GM21717 (cell line): ENCODE data around the gene USP5.

Source experiments
- ATAC-seq: cut with Tn5 transposase; IDR thresholded peaks from one replicate; pipeline ENCODE4 v1.9.1; 2021; ENCODE audit warnings: mild to moderate bottlenecking, moderate library complexity; ENCODE audit not compliant: unreplicated experiment

USP5 gene

DNA sequence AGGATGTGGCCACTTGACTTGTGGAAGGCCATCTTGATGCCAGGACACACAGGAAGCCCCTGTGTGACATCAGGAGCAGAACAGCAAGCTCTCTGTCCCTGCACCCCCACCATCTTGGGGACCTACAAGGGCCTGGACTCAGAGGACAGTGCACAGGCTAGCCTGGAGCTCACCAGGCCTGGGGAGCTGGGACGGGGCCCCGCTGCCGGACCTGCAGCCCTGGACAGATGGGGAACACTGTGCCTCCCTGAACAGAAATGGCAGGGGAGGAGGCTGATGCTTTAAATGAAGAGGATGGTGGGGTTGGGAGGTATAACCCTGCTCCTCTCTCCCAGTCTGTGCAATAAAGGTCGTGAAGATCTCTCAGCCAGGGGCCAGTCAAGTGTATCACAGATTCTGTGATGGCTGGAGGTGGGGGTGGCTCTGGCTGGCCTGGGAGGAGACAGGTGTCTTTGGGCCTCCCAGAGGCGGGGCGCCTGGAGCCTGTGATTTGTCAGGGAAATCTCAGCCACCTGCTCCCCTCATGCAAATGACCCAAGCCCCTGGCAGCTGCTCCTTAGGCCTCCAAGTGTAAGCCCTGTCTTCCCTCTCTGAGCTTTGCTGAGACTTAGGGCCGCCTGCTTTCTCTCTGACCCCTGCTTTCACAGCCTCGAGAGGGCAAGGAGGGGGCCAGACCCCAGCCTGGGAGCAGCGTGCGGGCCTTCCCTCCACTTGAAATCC lies 12.3 kb upstream of the USP5 start:
- peak; percentile 70 for ATAC-seq

DNA sequence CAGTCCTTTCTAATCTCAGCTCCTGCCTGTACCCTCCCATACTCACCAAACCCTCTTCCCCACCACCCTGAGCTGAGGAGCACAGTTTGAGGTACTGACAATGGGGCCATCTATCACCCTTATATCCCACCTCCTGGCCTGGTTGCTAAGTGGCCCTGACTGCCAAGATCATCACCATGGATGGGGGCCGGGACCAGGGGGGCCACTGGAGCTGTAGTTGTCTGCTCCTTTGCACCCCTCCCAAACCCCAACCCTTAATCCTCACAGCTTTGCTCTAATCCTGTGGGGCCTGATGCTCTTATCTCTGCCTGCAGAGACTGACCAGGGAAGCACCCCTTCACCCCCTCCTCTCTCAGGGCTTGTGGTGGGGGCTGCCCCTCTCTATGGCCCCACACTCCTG lies 11.6 kb upstream of the USP5 start:
- ATAC-seq, result no peak

DNA sequence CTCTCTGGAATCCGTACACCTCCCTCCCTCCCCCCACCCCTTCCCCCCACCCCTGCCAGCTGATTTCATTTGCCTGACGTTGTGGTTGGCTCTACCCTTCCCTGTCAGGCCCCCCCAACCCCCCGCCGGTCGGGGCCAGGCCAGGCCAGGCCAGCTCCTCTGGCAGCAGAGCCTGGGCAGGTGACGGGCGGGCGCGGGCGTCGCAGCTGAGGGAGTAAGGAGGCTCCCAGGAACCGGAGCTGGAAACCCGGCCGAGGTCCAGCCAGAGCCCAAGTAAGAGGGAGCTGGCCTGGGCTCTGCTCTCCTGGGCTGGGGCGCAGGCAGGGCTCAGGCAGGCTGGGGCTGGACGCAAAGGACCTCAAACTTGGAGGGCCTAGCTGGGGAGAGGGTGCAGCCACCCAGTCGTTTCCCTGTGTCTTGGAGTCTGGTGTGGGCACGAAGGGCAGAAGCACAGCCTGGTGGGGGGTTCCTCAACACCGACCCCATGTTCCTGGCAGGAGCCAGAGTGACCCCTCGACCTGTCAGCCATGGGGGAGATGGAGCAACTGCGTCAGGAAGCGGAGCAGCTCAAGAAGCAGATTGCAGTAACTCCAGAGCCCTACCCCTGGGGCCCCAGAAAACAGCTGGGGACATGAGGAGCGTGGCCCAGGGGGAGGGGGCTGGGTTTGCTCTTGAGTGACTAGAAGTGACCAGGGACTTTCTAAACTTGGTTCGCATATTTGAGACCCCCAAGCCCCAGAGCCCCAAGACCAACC lies 11.0 kb upstream of the USP5 start, which contains the start of gene GNB3:
TSS of gene GNB3 (plus strand) at position 165 of the 755 bp plus-strand sequence. CDS start at position 528, 363 bp downstream.
- ATAC-seq, result no peak

DNA sequence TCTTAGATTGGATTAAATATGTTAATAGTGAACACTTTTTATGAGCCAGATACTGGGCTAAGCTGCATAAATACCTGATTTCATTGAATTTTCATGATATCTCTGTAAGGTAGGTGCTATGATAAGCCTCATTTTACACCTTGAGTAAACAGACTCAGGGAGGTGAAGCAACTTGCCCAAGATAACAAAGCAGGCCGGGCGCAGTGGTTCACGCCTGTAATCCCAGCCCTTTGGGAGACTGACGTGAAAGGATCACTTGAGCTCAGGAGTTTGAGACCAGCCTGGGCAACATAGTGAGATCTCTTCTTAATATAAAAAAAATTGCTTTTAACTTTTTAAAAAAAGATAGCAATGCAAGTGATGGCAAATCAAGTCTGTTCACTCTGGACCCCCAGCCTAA lies 9.9 kb upstream of the USP5 start:
- no peak for ATAC-seq

DNA sequence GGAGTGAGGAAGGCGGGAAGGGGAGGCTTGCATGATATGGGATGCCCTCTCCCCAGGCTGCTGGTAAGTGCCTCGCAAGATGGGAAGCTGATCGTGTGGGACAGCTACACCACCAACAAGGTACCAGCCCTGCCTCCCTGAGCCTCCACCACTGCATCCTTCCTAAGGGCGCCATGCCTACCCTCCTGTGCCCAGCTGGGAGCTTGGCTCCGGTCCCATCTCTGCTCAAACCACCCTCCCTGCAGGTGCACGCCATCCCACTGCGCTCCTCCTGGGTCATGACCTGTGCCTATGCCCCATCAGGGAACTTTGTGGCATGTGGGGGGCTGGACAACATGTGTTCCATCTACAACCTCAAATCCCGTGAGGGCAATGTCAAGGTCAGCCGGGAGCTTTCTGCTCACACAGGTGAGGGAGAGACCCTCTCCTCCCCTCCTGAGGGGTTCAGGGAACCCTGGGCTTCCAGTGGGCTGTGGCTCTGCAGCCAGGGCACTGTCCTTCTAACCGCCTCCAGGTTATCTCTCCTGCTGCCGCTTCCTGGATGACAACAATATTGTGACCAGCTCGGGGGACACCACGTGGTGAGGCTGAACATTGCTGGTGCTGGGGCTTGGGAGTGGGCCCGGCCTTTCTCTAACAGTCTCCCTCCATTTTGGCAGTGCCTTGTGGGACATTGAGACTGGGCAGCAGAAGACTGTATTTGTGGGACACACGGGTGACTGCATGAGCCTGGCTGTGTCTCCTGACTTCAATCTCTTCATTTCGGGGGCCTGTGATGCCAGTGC lies 8.6 kb upstream of the USP5 start:
- no peak for ATAC-seq

DNA sequence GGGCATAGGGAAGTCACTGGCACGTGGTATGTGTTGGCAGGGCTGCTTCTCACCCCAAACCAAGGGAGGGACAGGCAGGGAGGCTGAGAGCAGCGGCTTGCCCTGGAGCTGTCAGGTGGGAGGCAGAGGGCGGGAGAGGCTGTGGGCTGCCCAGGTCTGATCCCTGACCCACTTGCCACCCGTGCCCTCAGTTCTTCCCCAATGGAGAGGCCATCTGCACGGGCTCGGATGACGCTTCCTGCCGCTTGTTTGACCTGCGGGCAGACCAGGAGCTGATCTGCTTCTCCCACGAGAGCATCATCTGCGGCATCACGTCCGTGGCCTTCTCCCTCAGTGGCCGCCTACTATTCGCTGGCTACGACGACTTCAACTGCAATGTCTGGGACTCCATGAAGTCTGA lies 6.6 kb upstream of the USP5 start:
- ATAC-seq, result no peak

DNA sequence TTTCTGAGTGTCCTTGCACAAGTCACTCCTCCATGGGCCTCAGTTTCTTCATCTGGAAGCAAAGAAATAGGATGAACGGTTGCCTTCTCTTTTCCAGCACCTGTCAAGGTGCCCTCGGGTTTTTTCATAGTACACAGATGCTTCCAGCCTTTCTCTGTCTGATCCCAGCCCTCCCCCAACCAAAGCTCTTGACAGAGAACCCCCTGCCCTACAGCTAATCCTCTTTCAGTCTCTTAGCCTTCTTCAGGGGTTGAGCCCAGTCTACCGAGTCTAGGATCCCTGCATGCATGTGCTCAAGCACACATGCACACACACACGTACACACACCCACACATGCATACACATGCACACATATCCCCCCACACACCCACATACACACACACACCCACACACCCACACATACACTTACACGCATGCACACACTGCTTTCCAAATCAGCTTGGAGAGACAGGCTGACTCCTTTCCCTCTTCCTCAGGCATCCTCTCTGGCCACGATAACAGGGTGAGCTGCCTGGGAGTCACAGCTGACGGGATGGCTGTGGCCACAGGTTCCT lies 5.6 kb upstream of the USP5 start:
- ATAC-seq, result no peak

DNA sequence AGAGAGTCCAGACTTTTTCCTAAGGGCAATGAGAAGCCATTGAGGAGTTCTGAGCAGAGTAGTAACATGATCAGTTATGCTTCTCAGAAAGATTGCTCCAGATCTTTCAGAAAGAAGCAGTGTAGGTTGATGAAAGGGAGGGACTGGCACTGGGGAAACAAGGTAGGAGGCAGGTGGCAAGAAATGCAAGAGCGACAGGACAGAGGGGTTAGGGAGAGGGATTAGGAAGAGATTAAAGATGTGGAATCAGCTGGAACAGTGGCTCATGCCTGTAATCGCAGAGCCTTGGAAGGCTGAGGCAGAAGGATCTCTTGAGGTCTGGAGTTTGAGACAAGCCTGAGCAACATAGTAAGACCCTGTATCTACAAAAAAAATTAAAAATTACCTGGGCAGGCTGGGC lies 4.3 kb upstream of the USP5 start:
- no peak for ATAC-seq

DNA sequence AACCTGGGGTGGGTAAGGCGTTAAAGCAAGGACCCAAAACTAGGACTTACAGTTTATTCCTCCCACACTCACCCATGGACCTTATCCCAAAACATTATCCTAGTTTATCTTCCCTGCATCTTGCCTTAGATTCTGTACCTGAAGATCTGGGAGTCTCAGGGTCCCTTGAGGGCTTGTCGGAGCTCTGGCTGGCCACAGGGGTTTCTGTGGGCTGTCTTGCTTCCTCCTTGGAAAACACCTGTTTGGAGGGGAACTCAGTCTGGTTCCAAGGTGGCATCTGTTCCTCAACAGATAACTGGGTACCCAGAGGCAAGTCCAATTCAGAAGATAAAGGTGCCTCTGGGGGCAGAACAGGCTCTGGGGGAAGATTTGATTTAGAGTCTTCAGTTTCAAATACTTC lies 2.5 kb upstream of the USP5 start:
- no peak for ATAC-seq

DNA sequence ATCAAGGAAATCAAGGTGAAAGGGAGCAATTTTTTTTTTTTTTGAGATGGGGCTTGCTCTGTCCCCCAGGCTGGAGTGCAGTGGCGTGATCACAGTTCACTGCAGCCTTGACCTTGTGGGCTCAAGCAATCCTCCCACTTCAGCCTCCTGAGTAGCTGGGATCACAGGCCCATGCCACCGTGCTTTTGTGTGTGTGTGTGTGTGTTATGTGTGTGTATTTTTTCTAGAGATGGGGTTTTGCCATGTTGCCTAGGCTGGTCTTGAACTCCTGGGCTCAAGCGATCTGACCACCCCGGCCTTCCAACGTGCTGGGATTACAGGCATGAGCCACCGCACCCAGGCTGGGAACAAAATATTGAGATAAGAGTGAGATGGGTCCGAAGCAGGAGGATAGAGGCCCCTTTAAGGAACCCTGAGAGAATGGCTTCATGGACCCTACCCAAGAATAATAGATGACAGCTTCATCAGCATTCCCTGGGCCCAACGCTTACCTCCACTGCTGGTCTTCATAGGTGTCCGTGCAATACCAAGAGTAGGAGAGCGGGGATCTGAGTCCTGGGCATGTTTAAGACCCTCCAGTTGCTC lies 1.9 kb upstream of the USP5 start:
- no peak for ATAC-seq

DNA sequence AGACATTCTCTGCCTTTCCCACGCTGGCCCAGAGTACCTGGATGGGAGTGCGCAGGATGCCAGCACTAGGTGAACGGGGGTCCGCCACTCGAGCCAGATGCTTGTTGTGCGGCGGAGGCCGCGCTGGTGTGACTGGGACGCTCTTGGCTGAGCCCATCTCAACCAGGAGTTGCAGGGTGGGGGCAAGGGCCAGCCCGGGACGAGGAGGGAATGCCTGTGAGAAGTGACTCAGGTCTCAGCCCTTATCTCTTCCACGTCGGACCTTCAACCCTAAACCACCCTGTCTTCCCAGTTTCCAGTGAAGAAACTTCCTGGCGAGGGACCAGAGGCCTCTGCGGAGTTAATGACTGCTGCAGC lies 1.2 kb upstream of the USP5 start:
- no peak for ATAC-seq

DNA sequence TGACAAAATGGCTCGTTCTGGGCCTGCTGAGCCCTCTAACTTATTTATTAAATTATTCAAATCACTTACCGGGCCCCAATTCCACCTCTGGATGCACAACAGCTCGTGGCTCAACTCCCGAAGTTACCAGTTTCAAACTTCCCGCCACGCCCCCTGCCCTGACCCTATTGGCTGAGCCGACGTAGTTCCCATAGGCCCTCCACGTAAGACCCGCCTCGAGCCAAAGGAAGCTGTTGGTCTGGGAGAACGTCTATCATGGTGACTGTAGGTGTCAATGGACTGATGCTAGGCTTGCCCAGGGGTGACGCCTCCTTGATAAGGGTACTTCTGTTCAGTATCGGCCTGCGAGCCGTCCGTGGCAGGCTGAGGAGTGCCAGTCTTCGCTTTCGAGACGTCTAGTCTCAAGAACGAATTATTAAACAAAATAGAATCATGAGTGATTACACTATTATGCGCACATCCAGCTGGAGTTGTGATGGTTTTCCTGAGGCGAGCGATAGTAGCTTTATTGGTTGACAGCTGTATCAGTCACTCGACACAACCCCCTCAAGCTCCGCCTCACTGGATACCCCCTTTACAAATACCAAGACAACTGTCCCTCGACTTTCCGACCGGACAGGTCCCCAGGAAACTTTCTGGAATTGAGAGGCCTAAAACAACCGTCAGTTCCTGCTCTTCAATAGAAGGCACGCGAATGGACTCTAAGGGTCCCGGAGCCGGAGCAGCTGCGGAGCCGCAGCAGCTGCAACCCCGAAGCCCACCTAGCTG lies 613 bp upstream of the USP5 start, which contains the start of gene CDCA3:
TSS of gene CDCA3 (minus strand) at position 134 of the 768 bp plus-strand sequence. CDS start 334 bp downstream, outside the sequence.
- peak; percentile 49 for ATAC-seq

DNA sequence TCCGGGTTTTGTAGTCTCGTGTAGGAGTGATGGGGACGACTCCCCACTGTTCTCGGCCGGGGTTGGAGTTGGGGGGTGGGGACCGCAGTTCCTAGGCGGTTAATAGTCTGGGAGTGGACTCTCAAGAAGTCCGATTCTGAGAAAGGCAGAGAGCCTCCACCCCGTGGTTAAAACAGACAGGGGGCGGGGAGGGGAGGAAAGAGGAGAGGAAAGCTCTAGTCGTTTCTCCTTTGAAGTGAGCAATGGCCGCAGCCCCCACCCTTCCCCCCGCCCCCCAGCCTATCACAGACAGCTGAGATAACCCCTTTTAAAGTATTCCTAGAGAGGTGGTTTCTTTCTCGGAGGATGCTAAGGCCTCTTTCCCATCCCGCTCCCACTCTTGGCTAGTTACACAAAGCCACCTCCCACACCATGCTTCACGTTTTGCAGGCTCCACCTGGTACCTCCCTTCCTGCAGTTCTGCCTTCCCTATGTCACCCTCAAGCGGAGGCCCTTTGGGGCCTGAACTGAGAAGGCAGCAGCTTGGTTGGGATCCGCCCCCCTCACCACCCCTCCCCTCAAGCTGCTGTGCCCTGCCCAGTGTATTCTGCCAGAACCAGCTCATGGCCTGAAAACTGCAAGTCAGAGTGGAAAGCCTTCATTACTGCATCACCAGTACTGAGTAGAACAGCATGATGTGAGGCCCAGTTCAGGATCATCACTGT lies 853 bp downstream of the USP5 start:
- no peak for ATAC-seq

DNA sequence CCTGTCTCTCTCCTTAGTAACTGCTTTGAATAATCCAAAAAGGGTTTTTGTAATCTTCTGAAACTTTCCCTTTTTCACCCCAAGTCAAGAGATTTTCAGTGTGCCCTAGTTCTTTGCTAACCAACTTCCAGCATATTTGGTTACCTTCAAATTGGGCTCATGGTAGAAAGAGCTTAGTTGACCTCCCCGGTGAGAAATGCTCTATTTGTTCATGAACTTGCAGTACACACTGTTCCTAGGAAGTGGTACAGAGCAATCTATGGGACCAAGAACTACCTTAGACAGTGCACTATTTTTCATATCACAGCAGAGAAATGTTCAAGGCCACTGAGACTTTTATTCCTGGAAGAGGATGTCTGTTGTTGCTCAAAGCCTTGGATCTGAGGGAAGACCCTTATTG lies 1.7 kb downstream of the USP5 start:
- ATAC-seq, result no peak

DNA sequence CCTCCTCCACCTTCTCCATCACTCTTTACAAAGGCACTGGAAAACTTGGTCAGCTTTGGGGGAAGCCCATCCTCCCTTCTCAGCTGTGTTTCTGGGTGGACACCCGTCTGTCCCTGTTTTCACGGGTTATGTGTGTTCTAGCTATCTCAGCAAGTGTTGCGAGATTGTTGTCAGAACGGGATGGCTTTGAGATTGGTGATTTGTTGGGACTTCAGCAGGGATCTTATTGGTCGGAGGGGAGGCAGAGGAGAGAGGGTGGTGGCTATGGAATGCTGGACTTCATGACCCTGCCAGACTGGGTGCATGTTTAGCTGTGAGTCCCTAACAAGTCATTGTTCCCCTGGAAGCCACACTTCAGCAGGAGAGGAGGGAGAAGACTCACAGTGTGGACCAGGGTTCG lies 2.1 kb downstream of the USP5 start:
- no peak for ATAC-seq

DNA sequence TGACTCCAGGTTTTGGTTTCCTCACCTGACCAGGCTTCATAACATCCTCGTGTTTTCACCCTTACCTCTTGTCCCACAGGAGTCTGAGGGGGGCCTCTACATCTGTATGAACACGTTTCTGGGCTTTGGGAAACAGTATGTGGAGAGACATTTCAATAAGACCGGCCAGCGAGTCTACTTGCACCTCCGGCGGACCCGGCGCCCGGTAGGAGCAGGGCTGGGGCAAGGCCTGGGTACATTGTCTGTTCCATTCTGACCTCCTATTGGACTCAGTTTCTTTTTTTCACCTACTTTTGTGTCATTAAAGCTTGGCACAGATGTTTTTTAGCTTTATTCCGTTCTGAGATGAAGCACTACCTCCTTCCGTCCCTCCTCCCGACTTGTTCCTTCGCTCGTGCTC lies 3.4 kb downstream of the USP5 start:
- ATAC-seq, result no peak

DNA sequence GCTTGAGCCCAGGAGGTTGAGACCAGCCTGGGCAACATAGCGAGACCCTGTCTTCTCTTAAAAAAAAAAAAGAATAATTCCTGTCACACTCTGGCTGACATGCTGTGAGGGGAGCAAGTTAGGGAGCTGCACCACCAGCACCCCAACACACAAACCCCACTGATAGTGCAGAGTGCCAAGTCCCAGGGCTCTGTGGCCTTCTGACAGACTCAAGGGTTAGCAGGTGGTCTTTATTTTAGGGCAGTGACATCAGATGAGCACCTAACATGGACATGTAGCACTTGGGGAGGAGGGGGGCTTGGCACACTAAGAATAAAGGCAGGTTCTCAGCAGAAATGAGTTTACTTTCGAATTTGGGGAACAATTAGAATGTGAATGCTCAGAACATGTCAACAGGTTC lies 6.8 kb downstream of the USP5 start:
- no peak for ATAC-seq

DNA sequence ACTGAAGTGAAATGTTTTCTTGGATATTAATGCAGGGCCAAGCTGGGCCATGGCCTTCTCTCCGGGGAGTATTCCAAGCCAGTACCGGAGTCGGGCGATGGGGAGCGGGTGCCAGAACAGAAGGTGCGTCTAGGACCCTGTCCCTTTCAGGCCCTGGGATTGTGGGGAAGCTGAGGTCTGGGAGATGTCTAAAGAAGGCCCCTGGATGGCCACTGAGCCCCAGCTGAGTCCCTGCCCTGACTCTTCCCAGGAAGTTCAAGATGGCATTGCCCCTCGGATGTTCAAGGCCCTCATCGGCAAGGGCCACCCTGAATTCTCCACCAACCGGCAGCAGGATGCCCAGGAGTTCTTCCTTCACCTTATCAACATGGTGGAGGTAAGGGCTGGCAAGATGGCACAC lies 8.2 kb downstream of the USP5 start:
- no peak for ATAC-seq

DNA sequence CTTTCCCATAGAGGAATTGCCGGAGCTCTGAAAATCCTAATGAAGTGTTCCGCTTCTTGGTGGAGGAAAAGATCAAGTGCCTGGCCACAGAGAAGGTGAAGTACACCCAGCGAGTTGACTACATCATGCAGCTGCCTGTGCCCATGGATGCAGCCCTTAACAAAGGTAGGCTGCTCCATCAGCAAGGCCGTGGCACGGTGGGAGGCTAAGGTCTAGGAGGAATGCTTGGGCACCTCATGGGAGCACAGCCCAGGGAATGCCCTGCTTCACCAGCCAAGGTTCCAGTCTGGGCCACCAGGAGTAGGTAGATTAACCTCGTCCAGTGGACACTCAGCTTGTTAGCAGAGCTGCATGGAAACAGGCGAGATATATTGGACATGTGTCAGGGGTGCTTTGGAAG lies 9.0 kb downstream of the USP5 start:
- no peak for ATAC-seq

DNA sequence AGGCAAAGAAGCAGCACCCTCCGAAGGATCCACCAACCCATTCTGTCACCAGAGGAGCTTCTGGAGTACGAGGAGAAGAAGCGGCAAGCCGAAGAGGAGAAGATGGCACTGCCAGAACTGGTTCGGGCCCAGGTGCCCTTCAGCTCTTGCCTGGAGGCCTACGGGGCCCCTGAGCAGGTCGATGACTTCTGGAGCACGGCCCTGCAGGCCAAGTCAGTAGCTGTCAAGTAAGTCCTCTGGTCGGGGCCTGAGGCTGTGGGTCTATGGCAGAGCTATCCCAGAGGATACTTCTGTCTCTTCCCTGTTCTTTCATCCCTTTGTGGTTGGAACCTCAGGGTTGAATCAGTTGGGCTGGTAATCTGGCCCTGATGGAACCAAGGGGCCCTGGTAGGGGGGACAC lies 9.4 kb downstream of the USP5 start:
- no peak for ATAC-seq
